ENCODE data around the gene PWP1.
"Not testable (repeated sequence)": the region's sequence is repeated elsewhere in the genome, so short reads cannot be mapped to it uniquely, and the experiment has no call there.

The PWP1 gene

DNA sequence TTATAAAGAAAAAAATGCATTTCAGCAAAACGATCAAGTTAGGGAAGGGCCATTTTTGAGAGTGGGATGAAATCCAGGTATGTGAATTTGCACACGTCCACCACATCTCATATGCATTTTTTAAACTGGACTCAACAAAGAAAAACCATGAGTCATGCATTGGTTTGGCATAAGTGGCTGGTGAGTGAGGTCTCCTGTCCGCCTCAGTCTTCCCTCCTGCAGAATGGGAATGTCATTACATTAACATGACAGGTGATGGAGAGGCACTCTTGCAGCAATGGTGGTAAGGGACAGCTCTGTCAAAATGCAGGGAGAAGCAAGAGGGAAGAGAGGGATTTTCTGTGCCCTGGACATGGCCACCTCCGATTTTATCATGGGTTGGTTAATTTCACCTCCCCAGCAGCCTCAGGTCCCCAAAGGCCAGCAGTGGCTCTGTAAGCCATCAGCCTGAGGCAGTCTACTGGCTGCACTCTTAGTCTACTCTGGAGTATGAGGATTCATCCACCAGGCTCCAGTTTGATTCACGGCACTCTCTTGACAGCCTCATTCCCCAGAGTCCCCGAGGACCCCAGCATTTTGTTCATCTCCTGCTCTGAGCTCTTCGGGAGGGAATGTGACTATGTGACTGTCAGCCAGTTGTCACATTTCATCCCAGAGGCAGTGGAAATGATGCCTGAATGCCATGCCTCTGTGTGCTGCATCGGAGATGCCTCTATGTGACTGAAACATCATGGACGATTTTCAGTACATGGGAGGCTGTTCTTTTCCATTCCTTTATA, 17.1 kb upstream of the PWP1 start:
- no peak for DNase-seq (ENCODE audit: low read depth)

DNA sequence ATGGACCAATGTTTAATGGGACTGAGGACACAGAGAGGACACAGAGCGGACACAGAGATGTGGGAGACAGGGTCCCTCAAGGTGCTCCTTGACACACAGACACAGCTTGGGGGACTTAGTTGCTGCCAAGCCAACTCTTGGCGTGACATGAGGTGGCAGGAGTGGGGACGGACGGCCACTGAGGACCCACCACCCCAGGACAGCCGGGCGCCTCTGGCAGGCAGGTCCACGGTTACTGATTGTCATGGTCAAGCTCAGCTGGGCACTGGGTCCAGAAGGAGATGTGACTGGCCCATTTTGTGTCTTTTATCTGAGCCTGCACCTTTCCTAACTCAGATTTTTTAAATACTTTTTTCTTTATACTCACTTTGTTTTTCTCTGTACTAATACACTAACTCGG, 15.7 kb upstream of the PWP1 start:
- no peak for DNase-seq (ENCODE audit: low read depth)

DNA sequence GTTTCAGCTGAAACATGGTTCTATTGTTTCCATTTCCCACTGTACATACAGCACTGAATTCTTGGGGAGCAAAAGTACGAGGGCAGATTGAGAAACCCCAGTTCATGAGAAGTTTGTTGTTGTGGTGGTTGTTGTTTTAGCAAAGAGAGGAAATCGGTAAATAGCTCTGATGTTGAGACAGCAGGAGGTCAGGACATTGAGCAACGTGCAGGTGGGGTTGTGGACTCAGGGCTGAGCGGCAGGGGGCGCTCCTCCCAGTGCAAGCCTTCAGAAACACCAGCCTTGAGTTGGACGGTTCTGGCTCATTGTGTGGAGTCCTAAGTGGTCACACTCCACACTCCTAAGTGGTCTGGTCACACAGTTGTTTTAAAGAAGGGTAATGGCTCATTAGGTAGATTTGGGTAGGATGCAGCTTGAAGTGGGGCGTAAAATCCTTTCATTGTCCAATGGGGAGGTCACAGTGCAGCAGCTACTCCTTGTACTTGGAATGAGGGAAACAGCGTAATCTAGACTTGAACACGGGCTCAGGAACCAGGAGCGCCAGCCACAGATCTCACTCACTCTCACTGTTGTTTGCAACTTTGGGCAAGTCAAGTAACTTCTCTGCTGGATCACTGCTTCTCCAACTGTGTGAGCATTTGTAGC, 14.5 kb upstream of the PWP1 start:
- no peak for DNase-seq (ENCODE audit: low read depth)

DNA sequence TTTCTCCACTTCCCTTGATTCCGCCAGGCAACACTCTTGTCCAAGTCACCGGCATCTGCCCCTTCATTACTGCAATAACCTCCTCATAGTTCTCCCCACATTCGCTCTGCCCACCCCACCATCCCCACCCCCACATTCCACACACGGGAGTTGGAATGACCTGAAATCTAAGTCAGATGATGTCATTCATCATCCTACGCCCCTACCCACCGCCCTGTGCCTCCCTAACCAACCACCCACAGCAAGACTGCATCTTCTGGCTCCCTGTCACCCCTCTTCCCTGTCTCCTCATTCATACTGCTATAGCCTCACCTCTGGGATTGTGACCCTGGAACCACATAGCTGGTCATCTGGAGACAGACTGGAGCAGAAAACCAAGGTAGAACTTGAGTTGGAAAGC, 7.9 kb upstream of the PWP1 start:
- no peak for DNase-seq (ENCODE audit: low read depth)

DNA sequence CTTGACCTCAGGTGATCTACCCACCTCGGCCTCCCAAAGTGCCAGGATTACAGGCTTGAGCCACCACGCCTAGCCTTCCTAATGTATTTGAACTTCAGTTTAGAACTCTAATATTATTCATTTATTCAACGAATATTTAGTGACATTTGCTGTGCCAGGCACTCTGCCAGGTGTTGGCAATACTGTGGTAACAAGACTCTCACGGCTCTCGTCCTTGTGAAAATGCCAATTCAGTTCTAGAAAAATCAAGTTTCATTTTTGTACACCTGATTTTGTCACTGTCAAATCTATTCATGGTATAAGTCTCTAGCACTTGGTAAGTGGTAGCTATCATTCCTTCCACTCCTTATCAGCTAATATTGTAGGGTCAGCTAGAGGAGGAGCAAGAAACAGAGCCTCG, 6.3 kb upstream of the PWP1 start:
- no peak for DNase-seq (ENCODE audit: low read depth)

DNA sequence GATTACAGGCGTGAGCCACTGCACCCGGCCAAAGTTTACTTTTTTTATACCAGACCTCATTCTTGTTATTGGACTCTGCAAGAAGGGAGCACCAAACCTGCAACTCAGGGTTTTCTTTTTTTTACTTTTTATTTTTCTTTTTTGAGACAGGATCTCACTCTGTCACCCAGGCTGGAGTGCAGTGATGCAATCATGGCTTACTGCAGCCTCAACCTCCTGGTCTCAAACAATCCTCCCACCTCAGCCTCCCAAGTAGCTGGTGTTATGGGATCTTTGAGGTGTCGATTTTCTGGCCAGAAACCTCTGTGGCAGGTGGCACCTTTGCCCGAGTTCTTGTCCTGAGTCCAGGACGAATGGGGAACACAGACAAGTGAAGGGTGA, 4.2 kb upstream of the PWP1 start:
- DNase-seq (ENCODE audit: low read depth) = no peak

DNA sequence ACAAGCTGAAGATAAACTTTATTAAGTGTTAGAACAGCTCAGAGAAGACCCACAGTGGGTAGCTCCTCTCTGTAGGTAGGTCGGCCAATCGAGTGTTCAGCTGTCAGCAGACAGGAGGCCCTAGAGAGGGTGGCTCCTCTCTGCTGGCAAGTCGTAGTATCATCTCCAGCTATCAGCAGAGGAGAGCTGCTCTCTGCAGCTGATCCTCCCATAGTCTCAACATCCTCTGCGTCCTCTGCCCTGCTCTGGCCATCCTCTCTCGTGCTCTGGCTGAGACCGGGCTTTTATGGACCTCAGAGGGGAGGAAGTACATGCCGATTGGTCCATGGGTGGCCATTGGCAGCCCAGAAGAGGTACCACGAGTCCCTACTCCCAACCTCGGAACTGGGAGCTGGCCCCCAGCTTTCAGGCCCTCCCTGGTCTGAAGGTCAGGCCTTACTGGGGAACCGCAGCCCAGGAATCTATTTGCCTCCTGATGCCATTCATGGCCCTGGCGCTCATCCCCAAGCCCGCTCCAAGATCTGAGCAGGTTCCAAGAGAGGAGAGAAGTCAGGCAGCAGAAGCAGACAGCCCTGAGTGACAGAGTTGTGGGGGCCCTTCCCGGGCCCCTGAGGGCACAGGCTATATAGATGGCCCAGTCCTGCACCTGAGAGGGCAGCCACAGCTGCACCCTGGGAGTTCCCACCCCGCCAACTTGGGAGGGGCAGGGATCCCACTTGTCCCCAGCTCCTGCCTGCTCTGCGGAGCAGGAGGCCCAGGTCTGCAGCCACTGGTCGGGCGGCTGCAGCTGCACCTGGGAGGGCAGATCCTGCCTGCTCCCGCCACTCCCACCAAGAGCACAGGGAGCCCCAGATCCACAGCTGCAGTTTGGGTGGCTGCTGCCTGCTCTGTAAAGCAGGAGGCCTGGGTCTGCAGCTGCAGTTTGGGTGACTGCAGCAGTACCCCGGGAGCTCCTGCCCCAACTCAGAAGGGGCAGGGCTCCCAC, 3.5 kb upstream of the PWP1 start:
- no peak for DNase-seq (ENCODE audit: low read depth)

DNA sequence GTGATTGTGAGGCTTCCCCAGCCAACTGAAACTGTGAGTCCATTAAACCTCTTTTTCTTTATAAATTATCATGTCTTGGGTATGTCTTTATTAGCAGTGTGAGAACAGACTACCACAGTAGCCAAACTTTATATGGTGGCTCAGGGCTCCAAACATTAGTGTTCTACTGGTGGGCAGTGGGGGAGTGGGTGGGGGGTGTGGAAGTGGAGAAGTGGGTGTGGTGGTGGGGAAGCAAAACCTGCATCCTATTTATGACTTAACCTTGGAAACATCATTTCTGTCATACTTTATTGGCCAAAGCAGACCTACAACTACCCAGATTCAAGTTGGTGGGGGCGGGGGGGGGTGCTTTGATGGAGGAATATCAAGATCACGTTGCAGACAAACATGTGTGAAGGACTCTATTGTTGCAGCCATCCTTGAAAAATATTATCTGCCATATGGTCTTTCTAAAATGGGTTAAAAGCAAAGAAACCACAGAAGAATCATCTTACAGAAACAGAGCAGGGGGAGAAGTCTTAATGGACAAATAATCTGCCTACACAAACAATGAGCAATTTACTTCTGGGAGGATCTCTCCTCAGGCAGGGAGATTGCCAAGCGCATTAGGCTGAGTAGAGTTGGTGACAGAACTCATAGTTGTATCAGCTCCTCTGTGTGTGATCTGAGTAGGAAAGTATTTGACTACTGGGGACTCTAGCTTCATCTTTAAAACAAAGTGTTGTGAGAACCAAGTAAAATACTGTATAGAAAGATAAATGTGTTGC, 1.4 kb upstream of the PWP1 start:
- no peak for DNase-seq (ENCODE audit: low read depth)

DNA sequence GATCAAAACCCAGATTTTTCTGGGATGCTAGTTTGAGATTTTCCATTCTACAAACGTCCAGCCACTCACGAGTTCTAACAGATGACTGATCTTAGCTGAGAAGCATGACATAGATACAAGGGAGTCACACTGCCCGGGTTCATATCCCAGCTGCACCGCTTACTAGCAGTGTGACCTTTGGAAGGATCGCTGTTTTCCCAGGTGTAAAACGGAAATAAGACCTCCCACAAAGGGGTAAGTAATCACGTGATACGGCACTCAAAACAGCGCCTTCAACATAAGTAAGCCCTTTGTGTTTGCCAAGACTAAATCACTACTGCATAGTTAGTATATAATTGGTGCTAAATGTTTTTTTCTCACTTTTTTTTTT, 624 bp upstream of the PWP1 start:
- no peak for DNase-seq (ENCODE audit: low read depth)

DNA sequence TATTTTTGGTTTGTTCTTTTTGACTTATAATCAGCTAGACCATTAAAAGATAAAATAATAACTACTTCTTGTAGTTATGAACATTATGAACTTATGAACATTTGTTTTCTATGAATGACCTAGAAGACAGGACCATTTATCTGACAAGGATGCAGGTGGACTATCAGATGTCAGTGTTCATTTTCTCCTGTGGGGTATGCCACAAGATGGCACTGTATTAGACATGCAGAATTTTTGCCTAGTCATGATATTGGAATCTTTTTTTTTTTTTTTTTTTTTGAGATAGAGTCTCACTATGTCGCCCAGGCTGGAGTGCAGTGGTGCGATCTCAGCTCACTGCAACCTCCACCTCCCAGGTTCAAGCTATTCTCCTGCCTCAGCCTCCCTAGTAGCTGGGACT, 10.2 kb downstream of the PWP1 start:
- DNase-seq (ENCODE audit: low read depth) = not testable (repeated sequence)

DNA sequence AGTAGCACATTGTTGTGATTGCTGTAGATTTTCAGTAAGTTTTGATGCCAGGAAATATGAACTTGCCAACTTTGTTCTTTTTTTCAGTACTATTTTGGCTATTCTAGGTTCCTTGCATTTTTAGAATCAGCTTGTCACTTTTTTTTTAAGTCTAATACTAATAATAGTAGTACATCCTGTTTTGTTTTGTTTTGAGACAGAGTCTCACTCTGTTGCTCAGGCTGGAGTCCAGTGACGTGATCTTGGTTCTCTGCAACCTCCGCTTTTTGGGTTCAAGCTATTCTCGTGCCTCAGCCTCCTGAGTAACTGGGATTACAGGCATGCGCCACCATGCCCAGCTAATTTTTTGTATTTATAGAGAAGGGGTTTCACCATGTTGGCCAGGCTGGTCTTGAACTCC, 16.5 kb downstream of the PWP1 start:
- no peak for DNase-seq (ENCODE audit: low read depth)

DNA sequence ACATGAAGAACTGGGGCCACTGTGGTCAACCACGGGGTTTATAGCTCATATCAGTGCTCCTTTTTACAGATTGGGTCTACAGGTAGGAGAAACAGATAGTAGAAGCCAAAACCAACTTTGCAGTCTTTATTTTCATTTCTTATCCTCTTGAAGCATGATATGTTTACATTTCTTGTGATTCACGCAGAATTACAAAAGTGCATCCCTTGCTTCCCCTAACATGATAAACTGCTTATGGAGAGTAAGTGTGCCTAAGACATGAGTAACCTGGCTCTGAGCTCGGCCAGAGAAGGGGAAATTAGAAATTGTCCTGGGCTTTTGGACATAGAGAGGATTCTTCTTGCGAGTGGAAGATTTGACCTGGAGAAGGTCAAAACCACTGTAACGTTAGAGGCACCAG, 18.4 kb downstream of the PWP1 start:
- DNase-seq (ENCODE audit: low read depth) = no peak

DNA sequence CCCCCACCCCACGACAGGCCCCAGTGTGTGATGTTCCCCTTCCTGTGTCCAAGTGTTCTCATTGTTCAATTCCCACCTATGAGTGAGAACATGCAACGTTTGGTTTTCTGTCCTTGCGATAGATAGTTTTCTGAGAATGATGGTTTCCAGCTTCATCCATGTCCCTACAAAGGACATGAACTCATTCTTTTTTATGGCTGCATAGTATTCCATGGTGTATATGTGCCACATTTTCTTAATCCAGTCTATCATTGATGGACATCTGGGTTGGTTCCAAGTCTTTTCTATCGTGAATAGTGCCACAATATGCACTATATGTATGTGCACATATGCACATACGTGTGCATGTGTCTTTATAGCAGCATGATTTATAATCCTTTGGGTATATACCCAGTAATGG, 19.9 kb downstream of the PWP1 start:
- not testable (repeated sequence) for DNase-seq (ENCODE audit: low read depth)

DNA sequence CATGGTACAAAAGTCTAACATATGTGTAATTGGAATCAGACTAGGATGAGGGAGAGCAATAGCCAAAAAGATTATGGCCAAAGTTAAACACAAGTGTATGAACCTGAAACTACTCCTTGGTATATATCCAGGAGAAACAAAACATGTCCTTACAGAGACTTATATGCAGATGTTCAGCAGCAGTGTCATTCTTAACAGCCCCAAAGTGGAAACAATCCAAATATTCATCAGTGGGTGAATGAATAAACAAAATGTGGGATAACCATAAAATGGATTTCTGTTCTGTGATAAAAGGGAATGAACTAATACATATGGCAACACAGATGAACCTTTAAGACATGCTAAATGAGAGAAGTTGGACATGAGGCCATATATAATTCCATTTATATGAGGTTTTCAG, 30.2 kb downstream of the PWP1 start:
- DNase-seq (ENCODE audit: low read depth) = no peak

DNA sequence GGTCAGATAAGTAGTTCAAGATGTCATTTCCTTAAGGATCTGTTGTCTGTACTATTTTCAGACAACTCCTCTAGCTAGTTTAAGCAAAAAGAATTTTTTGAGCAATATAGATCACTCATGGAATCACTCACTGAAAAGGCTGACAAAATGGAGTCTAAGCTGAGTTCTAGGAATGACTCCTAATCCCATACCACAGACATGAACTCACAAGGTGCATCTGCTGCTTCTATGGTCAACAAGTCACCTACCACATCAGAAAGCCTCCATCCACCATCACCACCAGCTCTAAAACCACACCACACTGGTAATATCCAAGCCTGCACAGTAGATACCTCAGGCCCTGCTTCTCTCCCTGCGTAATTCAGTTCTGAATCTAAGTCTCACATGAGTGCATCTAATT, 33.0 kb downstream of the PWP1 start:
- no peak for DNase-seq (ENCODE audit: low read depth)

DNA sequence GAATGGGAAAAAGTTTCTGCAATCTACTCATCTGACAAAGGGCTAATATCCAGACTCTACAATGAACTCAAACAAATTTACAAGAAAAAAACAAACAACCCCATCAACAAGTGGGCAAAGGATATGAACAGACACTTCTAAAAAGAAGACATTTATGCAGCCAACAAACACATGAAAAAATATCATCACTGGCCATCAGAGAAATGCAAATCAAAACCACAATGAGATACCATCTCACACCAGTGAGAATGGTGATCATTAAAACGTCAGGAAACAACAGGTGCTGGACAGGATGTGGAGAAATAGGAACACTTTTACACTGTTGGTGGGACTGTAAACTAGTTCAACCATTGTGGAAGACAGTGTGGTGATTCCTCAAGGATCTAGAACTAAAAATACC, 41.7 kb downstream of the PWP1 start:
- DNase-seq (ENCODE audit: low read depth) = not testable (repeated sequence)

DNA sequence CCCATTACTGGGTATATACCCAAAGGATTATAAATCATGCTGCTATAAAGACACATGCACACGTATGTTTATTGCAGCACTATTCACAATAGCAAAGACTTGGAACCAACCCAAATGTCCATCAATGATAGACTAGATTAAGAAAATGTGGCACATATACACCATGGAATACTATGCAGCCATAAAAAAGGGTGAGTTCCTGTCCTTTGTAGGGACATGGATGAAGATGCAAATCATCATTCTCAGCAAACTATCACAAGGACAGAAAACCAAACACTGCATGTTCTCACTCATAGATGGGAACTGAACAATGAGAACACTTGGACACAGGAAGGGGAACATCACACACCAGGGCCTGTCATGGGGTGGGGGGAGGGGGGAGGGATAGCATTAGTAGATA, 42.1 kb downstream of the PWP1 start:
- not testable (repeated sequence) for DNase-seq (ENCODE audit: low read depth)

DNA sequence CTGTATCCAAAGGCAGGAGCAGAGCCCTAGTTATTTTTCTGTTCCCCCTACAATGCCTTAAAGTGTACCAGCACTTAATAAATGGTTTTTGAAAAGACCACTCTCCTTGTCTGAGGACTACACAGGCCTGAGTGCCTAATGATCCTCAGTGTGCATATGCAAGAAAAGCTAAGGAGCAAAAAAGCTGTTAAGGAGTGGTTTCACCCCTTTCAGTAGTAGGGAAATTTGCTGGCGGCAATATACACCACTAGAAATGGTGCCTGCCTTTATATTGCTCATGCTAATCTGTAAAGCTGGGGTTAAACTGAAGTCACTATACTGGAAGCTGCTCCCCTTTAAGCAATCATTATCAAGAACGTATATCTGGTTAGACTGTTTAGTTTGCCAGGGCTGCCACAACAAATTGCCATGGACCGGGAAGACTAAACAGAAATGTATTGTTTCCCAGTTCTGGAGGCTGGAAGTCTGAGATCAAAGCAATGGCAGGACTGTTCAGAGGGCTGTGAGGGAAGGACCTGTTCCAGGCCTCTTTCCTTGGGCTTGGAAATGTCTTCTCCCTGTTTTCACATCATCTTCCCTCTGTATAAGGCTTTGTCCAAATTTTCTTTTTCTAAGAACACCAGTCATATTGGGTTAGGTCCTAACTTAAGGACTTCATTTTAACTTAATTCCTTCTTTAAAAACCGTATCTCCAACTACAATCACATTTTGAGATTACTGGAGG, 45.2 kb downstream of the PWP1 start:
- DNase-seq (ENCODE audit: low read depth) = no peak

DNA sequence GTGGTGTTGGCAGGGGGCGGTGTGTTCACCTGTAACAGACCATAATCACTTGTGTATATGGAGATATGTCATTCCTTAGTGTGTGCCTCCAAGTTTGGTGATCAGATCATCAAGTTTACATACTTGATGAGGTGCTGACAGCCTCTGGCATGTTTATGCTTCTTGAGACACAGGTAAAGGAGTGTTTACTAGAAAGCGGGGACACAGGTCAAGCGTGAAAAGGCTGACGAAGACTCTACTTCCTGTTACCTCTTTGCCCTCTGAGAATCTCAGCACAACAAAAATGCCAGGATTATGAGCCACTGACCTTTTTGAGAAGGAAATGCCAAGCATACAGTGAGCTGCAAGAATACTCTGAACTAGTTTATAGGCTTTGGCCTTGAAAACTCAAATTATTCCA, 45.8 kb downstream of the PWP1 start:
- DNase-seq (ENCODE audit: low read depth) = no peak

DNA sequence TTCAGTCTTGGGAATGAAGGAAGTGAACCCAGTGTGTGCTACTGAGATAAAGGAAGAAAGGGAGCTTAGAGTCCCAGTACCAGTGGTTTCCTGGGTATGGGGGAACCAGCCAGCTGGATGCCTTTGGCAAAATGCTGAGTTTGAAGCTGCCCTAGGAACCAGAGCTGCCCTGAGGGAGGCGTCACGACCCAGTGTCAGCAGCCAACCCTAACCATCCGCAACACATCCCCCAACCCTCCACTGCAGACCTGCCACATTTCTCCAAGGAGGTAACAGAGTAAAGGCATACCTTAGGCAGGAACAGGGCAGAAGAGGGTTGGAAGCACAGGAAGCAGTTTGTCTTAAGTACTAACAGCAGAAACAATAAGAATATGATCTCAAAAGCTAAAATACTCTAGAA, 46.8 kb downstream of the PWP1 start:
- DNase-seq (ENCODE audit: low read depth) = no peak

DNA sequence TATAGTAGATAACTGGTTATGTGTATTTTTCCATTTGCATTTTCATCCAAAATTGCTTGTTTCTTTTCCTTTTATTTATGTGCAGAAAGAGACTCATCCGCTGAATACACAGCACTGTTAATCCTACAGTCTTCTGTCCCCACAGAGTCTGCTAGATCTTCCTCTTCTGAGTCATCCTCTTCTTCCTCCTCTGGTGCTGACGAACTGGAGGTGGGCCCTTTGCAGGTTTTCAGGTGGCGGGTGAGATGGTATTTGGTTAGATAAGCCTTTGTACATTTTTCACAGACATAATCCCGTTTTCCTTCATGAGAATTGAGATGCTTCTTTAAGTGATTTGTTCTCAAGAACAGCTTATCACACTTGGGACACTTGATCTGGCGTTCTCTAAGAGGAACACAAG, 48.5 kb downstream of the PWP1 start:
- DNase-seq (ENCODE audit: low read depth) = no peak
